ENCODE results near the gene SULT2A1. TPM values are rescaled to one million over a fixed set of nuclear protein-coding genes. Genes with fewer than 3 reads are reported as not detected.
A peak's percentile ranks its signal among the peaks of the same experiment; 100 is the strongest.
"Not testable (repeated sequence)": the region's sequence is repeated elsewhere in the genome, so short reads cannot be mapped to it uniquely, and the experiment has no call there.

Gene SULT2A1
- total RNA-seq, 1 donor from 2014 or later: 2.1 TPM

- no peaks in the 10 kb centered on the region for H3K4me1 ChIP-seq
- no peaks in the 10 kb centered on the region for H3K27me3 ChIP-seq
- H3K9me3 ChIP-seq: no peaks in the 10 kb centered on the region
- intact Hi-C loops (cut with DNase I): no loop called here
- no peak for TF ChIP-seq CTCF (IDR thresholded peaks at IDR 0.05)
- no peaks in the 10 kb centered on the region for H3K36me3 ChIP-seq
- H3K4me3 ChIP-seq: no peak overlapping the region
- no peak for DNase-seq (ENCODE audit: low spot score in 2 of 2)
- no peak overlapping the region for H3K27ac ChIP-seq
Measured at GRCh38 chr19:47881757-47882156, 4.4 kb downstream of the SULT2A1 start.

GRCh38 chr19:47879385-47879784 is 6.7 kb downstream of the SULT2A1 start:
- H3K27ac ChIP-seq; H3K27me3 ChIP-seq; H3K36me3 ChIP-seq; H3K4me3 ChIP-seq; H3K9me3 ChIP-seq; intact Hi-C loops (cut with DNase I); DNase-seq (ENCODE audit: low spot score in 2 of 2); H3K4me1 ChIP-seq: not testable (repeated sequence)

- Histone ChIP-seq H3K9me3 (no peaks in the 10 kb centered on the region), H3K27ac (no peak overlapping the region), H3K4me1 (no peaks in the 10 kb centered on the region), H3K4me3 (no peak overlapping the region), H3K27me3 (no peaks in the 10 kb centered on the region), H3K36me3 (no peaks in the 10 kb centered on the region)
- no peak for DNase-seq (ENCODE audit: low spot score in 2 of 2)
- intact Hi-C loops (cut with DNase I): no loop called here
- no peak for TF ChIP-seq CTCF (IDR thresholded peaks at IDR 0.05)
Measured at GRCh38 chr19:47878906-47879305, 7.2 kb downstream of the SULT2A1 start.

GRCh38 chr19:47865166-47865565 is 20.9 kb downstream of the SULT2A1 start:
- Histone ChIP-seq H3K27me3 (no peaks in the 10 kb centered on the region), H3K4me1 (peaks cover 0 to 3% of the 10 kb centered on the region in 2 donors), H3K36me3 (no peaks in the 10 kb centered on the region), H3K27ac (no peak overlapping the region), H3K9me3 (no peaks in the 10 kb centered on the region), H3K4me3 (no peak overlapping the region)
- intact Hi-C loops (cut with DNase I): no loop called here
- TF ChIP-seq CTCF (IDR thresholded peaks at IDR 0.05): no peak
- DNase-seq (ENCODE audit: low spot score in 2 of 2): no peak

- no peaks in the 10 kb centered on the region for H3K9me3 ChIP-seq
- TF ChIP-seq CTCF (IDR thresholded peaks at IDR 0.05): peak; percentile 72 to 89 (median 87)
- DNase-seq (ENCODE audit: low spot score in 2 of 2): peak; percentile 18 to 78
- H3K4me3 ChIP-seq: no peak overlapping the region
- H3K27me3 ChIP-seq: no peaks in the 10 kb centered on the region
- no peaks in the 10 kb centered on the region for H3K36me3 ChIP-seq
- intact Hi-C loops (cut with DNase I): loop anchor here (5.0 kb wide), 1 partner anchor 96 kb away; no protein-coding TSS in a partner anchor
- no peak overlapping the region for H3K27ac ChIP-seq
- peaks cover 0 to 3% of the 10 kb centered on the region in 2 donors for H3K4me1 ChIP-seq
Measured at GRCh38 chr19:47863514-47863936, 22.6 kb downstream of the SULT2A1 start.

- intact Hi-C loops (cut with DNase I): loop anchor here (5.0 kb wide), 1 partner anchor 94 kb away; no protein-coding TSS in a partner anchor
- Histone ChIP-seq H3K9me3 (no peaks in the 10 kb centered on the region), H3K27ac (no peak overlapping the region), H3K4me3 (no peak overlapping the region), H3K4me1 (peaks cover 0 to 3% of the 10 kb centered on the region in 2 donors), H3K36me3 (no peaks in the 10 kb centered on the region), H3K27me3 (no peaks in the 10 kb centered on the region)
- no peak for TF ChIP-seq CTCF (IDR thresholded peaks at IDR 0.05)
- DNase-seq (ENCODE audit: low spot score in 2 of 2): no peak
Measured at GRCh38 chr19:47861630-47862029, 24.5 kb downstream of the SULT2A1 start.

Data from ascending aorta (tissue), 2 donors.